SIG-M5 (cell line): ENCODE measurements around the gene POLR2A.
"Not testable (repeated sequence)": the region's sequence is repeated elsewhere in the genome, so short reads cannot be mapped to it uniquely, and the experiment has no call there.

Source experiments
- DNase-seq: peaks from one replicate; lab custom pipeline; 2025; lab: John Stamatoyannopoulos, UW

POLR2A gene

DNA sequence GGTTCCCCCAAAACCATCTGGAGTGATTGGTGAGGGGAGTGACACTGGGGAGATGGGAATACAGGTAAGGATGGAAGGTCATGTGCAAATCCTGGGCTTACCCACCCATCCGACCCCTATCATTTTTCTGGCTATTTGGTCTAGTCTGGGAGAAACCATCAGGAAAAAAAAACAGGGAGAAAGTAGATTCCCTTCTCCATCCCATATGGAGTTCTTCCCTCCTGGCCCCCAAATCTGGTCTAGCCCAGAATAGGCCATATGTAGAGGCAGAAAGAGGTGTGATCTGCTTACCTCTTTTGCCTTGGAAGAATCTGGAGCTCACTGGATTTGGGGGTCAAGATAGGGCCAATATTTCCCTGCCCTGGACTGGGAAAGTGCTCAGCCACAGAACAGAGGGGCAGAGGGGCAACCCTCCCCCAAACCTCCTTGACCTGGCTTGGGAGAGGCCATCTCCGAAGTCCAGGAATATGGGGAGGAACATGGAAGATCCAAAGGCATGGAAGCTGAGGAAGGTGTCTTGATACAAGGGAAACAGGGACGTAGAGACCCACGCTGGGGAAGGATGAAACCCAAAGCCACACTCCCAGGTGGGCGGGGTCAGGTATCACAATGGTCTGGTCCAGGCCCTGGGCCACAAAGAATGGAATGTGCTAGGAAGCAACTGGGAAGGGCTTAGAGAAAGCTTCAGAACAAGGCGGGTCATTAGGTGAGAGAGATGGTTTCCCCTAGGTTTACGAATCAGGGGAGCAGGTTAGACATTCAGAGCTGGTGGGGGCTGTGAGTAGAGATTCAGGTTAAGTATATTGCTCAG is 23.1 kb upstream of the POLR2A start:
- no peak for DNase-seq

DNA sequence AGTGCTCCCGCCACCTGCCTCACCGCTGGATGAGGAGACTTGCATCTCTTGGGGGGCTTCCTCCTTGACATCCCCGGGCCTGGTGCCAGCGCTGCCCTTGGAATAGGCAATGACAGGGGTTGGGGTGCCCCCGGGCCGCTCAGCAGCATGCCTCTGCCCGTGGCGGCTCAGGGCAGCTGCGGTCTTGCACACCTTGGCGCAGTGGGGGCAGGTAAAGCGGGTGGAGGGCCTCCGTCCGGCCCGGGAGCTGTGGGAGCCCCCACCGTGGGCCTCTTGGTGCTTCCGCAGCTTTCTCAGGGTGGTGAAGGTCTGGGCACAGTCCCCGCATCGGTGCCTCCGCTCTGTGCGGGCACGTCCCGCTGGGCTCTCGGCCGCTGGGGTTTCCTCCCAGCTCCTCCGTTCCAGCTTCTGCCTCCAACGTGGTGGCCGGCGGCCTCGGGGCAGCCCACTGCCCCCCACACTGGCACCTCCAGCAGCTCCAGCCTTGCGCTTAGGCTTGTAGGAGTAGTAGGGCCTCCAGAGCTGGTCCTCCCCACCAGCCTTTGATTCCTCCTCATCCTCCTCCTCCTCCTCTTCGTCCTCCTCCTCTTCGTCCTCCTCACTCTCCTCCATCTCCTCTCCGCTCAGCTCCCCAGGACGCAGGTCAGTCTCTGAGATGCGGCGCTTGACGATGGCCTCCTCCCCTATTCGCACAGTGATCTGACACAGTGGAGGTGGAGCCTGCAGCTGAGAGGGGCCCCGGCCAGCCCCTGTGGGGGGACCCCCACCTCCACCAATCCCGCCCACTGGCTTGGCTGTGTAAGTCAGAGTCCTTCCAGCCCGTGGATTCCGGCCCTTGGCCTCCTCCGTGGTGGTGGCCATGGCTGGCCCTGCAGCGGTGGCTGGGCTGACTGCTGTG is 21.4 kb upstream of the POLR2A start:
- DNase-seq = no peak

DNA sequence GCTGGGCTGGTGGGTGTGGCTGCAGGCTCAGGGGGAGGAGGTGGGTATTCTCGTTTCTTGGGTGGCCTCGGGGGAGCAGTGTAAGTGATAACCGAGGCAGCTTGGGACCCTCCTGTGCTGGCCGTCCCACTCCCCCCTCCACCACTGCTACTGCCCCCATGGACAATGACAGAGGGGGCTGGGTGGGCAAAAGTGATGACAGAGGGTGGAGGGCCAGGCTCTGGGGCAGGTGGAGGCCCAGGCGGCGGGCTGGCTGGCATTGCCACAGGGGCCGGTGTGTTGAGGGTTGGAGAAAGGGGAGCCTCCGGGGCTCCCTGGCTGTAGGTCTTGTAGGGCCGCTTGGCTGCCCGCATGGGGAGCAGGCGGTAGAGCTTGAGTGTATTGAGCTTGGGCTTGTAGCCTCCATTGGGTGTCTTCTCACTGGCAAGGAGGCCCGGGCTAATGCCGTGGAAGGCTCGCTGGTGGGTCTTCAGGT is 20.8 kb upstream of the POLR2A start:
- DNase-seq = no peak

DNA sequence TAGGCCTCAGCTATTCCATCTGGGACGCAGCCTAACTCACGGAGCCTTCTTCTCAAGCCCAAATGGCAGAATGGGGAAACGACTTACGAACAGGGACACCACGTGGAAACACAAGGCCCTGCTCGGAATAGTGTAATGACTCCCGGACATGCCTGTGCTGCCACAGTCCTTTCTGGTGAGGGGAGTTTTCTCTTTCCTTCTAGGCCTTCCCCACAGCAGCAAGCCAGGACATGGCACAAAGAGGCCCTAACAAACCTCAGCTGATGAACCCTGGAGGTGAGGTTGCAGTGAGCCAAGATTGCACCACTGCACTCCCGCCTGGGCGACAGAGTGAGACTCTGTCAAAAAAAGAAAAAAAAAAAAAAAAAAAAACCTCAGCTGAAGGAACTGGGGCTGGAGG is 20.1 kb upstream of the POLR2A start:
- no peak for DNase-seq

DNA sequence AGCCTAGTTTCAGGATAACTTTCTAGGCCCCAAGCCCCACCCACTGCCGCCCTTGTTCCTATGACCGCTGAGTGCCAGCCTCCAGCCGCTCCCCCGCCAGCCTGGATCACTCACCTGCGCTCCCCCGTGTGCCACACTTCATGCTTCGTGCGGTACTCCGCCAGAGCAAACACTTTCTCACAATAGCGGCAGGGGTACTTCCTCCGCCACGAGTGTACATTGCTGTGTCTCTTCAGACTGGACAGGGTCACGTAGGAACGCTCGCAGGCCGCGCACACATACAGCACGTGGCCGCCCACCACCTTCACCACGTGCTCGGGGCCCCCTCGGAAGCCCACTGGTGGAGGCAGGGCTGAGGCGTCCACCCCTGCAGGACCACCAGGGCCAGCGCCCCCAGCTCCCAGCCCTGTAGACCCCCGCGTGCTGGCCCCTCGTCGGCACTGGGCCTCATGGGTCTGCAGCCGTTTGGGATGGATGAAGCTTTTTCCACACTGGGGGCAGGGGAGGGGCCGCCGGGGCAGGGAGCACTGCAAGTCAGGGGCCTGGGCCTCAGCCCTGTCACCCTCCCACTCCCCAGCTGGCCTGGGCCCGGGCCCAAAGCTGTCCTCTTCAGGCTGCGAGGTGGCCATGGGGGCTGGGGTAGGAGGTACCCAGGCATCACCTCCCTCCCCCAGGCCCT is 18.4 kb upstream of the POLR2A start:
- no peak for DNase-seq

DNA sequence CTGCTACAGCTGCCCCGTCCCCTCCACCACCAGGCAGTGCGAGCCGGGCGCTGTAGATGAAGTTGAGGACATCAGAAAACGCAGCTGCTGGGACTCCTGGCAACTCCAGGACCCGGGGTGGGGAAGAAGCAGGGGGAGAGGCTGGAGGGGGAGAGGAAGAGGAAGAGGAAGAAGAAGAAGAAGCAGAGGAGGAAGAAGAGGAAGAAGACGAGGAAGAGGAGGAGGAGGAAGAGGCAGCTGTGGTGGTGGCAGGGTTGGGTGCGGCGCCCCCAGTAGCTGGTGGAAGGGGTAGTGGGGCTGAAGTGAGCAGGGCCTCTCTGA is 17.9 kb upstream of the POLR2A start:
- no peak for DNase-seq

DNA sequence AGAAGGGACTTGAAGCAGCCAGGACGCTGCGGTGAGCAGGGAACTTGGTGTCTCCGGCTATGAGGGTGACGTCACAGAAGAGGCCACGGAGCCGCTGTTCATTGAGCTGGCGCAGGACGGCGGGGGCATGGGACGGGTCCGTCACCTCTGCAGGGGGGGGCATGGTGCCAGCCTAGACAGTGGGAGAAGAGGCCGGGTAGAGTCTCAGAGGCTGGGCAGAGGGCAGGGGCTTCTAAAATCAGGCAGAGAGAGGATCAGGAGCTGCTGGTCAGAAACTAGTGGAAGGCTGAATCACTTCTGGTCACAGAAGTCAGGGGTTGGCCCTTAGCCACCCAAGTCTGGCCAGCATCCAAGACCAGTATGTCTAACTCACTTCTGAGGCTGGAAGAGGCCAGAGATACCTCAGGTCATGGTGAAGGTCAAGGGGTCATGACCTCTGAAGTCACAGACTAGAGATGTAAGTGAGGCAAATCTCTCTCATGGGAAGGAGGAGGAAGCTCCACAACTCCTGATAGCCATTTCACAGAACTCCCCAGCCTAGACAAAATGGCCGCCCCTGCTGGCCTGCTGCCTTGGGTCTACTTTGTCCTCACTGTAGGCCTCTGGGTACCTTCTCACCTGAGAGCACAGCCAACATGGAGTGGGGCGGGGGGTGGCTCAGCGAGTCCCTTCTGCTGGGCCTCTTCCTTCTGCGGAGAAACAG is 17.4 kb upstream of the POLR2A start:
- no peak for DNase-seq

DNA sequence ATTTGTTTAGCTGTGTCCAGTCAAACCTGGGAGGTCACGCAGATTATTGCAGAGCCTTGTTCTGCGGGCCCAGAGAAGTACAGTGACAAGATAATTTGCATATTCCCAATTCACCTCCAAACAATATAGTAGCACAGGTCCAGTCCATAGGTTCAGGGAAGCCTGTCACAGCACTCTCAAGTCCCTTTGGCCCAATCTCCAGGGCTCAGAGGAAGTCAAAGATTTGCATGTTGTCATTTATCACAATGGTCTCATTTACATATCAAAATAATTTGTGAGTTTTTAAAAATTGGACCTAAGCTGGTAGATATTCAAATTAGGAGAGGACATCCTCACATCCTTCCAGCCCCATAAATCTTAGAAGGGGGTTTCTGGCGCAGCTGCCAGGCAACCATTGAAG is 16.7 kb upstream of the POLR2A start:
- DNase-seq = no peak

DNA sequence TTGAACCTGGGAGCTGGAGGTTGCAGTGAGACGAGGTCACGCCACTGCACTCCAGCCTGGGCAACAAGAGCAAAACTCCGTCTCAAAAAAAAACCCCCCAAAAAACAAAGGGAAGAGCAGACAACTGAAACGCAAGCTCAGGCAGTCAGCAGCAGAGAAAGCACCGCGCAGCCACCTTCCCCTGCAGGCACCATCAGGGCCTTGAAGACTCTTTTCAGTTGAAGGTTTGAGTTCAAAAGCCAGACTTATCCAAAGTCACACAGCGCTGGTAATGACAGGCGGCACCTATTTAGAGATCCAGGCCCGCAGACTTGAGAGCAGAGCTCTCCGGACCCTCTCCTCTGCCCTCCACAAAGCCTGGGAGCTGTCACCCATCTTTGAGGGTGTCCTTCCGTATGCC is 15.9 kb upstream of the POLR2A start:
- DNase-seq = no peak

DNA sequence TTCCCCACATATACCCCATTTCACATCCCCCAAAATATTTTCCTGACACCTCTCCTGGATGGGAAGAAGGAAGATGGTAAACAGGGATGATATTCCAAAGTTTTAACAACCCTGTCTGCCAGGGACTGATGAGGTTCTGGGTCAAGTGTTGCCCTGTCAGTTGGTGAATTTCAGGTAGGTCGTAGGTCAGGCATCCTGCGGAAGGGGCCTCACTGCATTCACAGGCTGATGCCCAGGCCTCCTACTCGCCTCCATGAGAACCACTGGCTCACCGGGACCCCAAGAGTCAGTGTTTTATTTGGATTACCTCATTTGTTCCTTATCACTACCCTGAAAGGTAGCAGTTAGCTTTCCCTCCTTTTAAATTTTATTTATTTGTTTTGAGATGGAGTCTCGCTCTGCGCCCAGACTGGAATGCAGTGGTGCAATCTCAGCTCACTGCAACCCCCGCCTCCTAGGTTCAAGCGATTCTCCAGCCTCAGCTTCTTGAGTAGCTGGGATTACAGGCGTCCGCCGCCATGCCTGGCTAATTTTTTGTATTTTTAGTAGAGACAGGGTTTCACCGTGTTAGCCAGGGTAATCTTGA is 15.3 kb upstream of the POLR2A start:
- DNase-seq = no peak

DNA sequence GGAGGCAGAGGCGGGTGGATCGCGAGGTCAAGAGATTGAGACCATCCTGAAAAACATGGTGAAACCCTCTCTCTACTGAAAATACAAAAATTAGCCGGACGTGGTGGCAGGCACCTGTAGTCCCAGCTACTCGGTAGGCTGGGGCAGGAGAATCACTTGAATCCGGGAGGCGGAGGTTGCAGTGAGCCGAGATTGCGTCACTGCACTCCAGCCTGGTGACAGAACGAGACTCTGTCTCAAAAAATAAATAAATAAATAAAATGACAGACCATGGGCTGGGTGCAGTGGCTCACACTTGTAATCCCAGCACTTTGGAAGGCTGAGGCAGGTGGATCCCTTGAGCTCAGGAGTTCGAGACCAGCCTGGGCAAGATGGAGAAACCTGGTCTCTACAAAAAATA is 14.3 kb upstream of the POLR2A start:
- DNase-seq = not testable (repeated sequence)

DNA sequence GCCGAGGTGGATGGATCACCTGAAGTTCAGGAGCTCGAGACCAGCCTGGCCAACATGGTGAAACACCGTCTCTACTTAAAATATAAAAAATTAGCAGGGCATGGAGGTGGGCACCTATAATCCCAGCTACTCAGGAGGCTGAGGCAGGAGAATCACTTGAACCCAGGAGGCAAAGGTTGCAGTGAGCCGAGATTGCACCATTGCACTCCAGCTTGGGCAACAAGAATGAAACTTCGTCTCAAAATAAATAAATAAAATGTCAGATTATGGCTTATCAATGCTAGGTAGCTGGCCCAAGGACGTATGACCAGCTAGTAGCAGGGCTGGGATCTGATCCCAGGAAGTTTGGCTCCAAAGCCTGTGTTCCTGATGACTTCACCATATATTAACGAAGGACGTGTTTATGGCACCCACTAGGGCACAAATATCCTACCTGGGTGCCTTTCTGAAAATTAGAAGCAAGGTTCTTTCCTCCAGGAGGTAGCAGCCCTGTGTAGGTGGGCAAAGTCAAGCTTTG is 13.7 kb upstream of the POLR2A start:
- DNase-seq = not testable (repeated sequence)

DNA sequence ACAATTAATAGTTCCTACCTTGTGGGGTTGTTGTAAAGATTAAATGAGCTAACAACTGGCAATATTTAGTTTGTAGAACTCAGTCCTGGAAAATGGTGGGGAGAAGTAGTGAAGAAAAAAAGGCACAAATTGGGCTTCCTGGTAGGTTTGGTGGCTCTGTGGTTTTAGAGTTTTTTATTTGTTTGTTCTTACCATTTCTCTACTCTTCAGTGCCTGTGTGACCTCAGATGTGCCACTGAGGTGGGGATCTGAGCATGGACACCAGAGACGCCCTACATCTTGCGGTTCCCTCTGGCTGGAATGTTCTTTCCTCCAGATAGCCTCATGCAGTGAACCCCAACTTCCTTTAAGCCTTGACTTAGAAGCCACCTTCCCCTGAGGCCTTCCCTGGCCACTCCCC is 12.4 kb upstream of the POLR2A start:
- no peak for DNase-seq

DNA sequence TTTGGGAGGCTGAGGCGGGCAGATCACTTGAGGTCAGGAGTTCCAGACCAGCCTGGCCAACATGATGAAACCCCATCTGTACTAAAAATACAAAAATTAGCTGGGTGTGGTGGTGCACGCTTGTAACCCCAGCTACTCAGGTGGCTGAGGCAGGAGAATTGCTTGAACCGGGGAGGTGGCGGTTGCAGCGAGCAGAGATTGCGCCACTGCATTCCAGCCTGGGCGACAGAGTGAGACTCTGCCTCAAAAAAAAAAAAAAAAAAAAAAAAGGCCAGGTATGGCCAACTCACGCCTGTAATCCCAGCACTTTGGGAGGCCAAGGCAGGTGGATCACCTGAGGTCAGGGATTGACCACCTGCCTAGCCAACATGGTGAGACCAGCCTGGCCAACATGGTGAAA is 9.4 kb upstream of the POLR2A start:
- not testable (repeated sequence) for DNase-seq

DNA sequence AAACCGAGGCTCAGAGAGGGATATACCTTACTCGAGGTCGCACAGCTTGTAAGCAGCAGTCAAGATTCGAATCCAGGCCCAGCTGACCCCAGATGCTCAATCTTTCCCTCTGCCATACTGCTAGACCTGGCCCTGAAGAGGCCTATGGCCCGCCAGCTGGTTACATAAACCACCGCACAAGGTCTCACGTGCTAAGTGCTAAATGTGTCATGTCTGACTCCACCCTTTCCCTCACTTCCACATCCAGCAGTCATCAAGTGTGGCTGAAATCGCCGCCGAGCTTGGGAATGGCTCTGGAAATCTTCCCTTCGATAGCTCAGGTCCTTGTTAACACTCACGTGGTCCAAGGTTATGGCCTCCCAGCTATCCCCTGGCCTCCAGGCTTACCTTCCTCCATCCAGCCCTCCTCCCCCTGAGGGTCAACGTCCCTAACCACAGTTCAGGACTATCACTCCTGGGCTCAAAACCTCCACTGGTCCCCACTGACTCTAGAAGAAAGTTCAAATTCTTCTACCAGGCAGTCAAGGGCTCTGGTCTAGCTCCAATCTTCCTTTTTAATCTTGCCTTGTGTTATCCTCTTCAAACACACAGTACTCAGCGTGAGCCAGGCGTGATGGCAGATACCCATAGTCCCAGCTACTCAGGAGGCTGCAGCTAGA is 8.3 kb upstream of the POLR2A start:
- no peak for DNase-seq

DNA sequence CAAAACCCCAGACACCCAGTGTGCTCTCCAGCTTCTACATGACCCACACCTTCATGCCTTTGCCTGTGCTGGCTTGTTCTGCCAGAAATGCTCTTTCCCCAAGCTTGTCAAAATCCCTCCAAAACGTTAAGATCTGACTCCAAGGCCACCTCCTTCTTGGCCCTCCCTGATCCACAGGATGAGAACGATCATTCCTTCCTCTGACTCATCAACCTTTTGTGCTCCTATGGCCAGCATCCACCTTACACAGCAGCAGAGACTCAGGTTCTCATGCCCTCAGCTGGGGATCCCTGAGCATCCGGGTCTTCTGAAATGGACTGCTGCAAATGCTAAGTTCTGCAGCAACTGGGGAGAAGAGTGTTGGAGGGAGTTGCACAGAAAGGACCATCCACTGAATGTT is 7.7 kb upstream of the POLR2A start:
- no peak for DNase-seq

DNA sequence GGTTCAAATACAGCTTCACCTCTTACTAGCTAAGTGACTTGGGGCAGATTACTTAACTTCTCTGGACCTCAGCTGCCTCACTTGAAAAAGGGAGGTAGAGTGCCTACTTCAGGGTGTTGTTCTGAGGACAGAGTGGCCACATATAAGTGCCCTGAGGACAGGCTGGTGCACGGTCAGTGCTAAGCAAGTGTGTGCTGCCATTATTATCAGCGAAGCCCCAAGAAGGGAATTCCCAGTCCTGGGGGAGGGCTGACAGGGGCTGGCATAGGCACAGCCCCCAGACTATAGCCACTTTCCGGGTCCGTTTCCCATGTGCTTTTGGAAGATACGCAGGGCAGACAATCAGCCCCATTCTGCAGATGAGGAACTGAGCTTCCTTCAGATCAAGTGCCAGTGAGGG is 7.2 kb upstream of the POLR2A start:
- no peak for DNase-seq

DNA sequence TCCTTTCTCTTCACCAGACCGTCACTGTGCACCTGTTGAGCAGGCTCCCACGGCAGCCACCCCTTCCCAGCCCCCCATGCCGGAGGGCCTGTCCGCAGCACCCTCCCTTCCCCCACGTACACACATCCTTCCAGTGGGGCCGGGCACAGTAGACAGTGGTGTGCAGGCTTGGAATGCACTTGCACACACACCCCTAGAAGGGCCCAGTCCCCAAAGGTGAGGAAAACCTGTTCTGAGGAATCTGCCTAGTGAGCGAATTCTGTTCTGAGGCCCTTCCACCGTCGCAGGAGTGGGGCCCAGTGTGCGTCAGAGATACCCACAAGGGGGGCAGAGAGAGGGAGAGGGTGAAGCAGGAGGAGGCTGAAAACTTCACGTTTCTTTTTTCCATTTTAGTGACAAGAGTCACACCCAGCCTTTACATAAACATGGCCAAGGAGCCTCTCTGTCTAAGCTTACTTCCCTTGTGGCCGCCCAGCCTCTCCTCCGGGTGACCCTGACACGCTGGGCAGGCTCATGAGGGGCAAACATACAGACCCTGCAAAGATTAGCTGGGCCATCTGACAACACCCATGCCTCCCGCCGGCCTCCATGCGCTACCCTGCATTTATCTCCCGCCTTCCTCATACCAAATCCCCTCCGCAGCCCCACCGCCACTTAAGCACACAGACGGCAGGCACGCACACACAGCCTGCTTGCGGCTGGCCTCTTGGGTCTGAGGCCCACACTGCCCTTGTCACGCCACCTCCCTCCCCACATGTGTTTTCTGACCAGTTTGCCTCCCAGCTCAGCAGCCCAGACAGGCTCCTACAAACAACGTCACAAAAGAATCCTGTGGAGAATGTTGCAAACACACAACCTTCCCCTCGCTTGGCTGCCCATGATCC is 6.5 kb upstream of the POLR2A start:
- no peak for DNase-seq

DNA sequence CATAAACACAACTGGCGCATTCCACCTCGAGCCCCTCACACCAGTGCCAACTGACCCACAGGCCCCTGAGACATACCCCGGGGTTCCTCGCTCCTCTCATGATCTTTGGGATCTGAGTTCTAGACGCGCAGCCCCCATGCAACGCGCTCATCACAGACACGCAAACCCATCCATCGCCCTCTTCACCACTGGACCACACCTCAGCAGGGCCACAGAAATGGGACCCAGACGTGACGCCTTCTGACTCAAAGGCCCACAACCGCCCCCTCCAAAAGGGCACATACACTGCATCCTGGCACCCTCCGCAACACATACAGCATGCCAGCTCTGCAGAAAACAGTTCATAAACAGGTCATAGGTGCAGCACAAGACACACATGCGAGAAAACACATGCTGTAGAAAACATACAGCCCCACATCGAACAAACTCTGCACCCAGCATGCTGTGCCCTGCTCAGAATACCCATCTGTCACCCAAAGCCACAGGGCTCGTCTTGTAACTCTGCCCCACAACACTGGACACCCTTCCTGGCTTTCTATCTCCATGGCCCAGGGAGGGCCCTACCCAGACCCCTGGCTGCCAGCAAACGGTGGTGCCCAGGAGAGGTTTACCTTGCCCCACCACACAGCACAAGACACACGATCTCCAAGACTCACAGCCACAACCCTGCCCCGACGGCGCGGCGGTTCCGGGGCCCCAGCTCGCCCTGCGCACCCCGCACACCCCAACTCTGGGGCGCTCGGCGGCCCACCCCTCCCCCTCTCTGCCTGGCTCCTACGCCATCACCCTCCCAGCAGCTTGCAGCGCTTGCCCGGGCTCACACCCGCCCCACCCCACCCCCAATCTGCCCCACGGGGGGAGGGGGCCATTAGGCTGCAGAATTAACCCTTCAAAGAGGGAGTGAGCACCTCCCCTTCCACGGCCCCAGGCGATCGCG is 5.6 kb upstream of the POLR2A start:
- no peak for DNase-seq
